K562 (cell line): Measurements from ENCODE around the gene SCN7A. TPM values are rescaled to one million over a fixed set of nuclear protein-coding genes. Genes with fewer than 3 reads are reported as not detected.

Experiments
- ARNT ChIP-seq, 2 experiments: fragments of 450-650 bp; IDR thresholded peaks; 2 replicates each; pipeline ENCODE4 v1.6.1; 2016; ENCODE audit warnings: mild to moderate bottlenecking in 1 of 2
- BRD9 ChIP-seq: fragments of 450-650 bp; IDR thresholded peaks from 2 replicates; pipeline ENCODE4 v1.6.1; 2018; ENCODE audit warnings: low read depth; ENCODE audit not compliant: partially characterized antibody
- CBFA2T2 ChIP-seq: fragments of 450-650 bp; conservative IDR thresholded peaks from 2 replicates; pipeline ENCODE4 v1.6.1; 2017; ENCODE audit warnings: mild to moderate bottlenecking
- LARP7 ChIP-seq: fragments of 450-650 bp; IDR thresholded peaks from 2 replicates; pipeline ENCODE4 v1.6.1; 2016
- NFRKB ChIP-seq: fragments of 450-650 bp; IDR thresholded peaks from 2 replicates; pipeline ENCODE4 v1.6.1; 2016; ENCODE audit warnings: low read depth
- PTRF ChIP-seq: fragments of 450-650 bp; IDR thresholded peaks from 2 replicates; pipeline ENCODE4 v1.6.1; 2016; ENCODE audit warnings: mild to moderate bottlenecking, missing genetic modification characterization, missing compliant biosample characterization
- RAD51 ChIP-seq: fragments of 450-650 bp; IDR thresholded peaks from 2 replicates; pipeline ENCODE4 v1.7.1; 2016; ENCODE audit warnings: low read depth, mild to moderate bottlenecking, borderline replicate concordance
- RBM22 ChIP-seq: fragments of 200-400 bp; formaldehyde crosslinking; IDR thresholded peaks from 2 replicates; pipeline ENCODE4 v1.6.1; 2018; ENCODE audit warnings: low read length, low read depth; ENCODE audit not compliant: poor library complexity, severe bottlenecking
- RCOR1 ChIP-seq, 2 experiments: IDR thresholded peaks; 2 replicates each; pipeline ENCODE4 v1.6.1; 2012; ENCODE audit warnings: low read depth in 2 of 2, low read length in 2 of 2, borderline replicate concordance in 1 of 2, improper control_type of control experiment in 1 of 2
- SAFB ChIP-seq: fragments of 200-400 bp; formaldehyde crosslinking; IDR thresholded peaks from 2 replicates; pipeline ENCODE4 v1.6.1; 2017; ENCODE audit warnings: low read depth, low read length, borderline replicate concordance
- SIN3B ChIP-seq: fragments of 450-650 bp; IDR thresholded peaks from 2 replicates; pipeline ENCODE4 v1.6.1; 2017; ENCODE audit warnings: low read depth, mild to moderate bottlenecking, moderate library complexity
- SPI1 ChIP-seq: IDR thresholded peaks from 2 replicates; pipeline ENCODE4 v1.6.1; 2011; ENCODE audit warnings: low read depth, low read length, control low read depth, borderline replicate concordance
- SRF ChIP-seq, 2 experiments: fragments of 250-450, 450-650 bp in 1 of 2; sonication (Bioruptor Pico) in 1 of 2; sonication (generic) in 1 of 2; formaldehyde crosslinking; IDR thresholded peaks; 2 replicates each; pipeline versions ENCODE4 v1.5.0 to v1.5.1; 2020 to 2022; ENCODE audit warnings: mild to moderate bottlenecking in 1 of 2, missing genetic modification reagents in 1 of 2
- XRCC5 ChIP-seq: fragments of 200-400 bp; formaldehyde crosslinking; IDR thresholded peaks from 2 replicates; pipeline ENCODE4 v1.6.1; 2017; ENCODE audit warnings: low read depth, mild to moderate bottlenecking, low read length
- ZNF12 ChIP-seq: sonication (generic); formaldehyde crosslinking; IDR thresholded peaks from 2 replicates; pipeline ENCODE4 v1.4.0; 2020; ENCODE audit warnings: mild to moderate bottlenecking, missing genetic modification reagents
- ZNF76 ChIP-seq: fragments of 250-450 bp; sonication (Bioruptor Pico); IDR thresholded peaks from 2 replicates; pipeline ENCODE4 v1.4.0; 2020; ENCODE audit warnings: mild to moderate bottlenecking, moderate library complexity, borderline replicate concordance
- polyA plus RNA-seq, 8 experiments: library from polyadenylated mRNA; depleted of rRNA in 4 of 8; stranded (reverse) in 5 of 8; unstranded in 3 of 8; fragments of >200 nt; fragmentation: Nextera tagmentation in 2 of 8; fragmentation: Illumina TruSeq in 1 of 8; extraction: Ambion mirVana in 2 of 8; extraction: Trizol in 1 of 8; gene quantifications; 2 replicates each; pipeline versions ENCODE4 v1.2.1 to v1.2.3, GENCODE V29; 2011 to 2014; ENCODE audit warnings: inconsistent platforms in 1 of 8, missing spikeins in 1 of 8
- total RNA-seq, 7 experiments: library from RNA; depleted of rRNA in 6 of 7; stranded (reverse); fragments of >200 nt in 6 of 7; fragmentation: Illumina TruSeq in 2 of 7; extraction: Trizol in 2 of 7; gene quantifications; 2 replicates each; pipeline versions ENCODE4 v1.2.1 to v1.2.3, GENCODE V29; 2011 to 2021; ENCODE audit warnings: low replicate concordance in 1 of 7
- TF ChIP-seq, protein P1 (sequence below): fragments of 250-450 bp; sonication (Bioruptor Pico); IDR thresholded peaks from 2 replicates; pipeline ENCODE4 v1.8.0; 2022; ENCODE audit warnings: moderate library complexity, mild to moderate bottlenecking, inconsistent platforms
- TF ChIP-seq, protein P2 (sequence below): sonication (generic); IDR thresholded peaks from 2 replicates; pipeline ENCODE4 v1.6.1; 2016
- TF ChIP-seq, protein P3 (sequence below): fragments of 450-650 bp; IDR thresholded peaks from 2 replicates; pipeline ENCODE4 v1.6.1; 2017; ENCODE audit warnings: antibody characterized with exemption
- TF ChIP-seq, protein P4 (sequence below), 2 experiments: fragments of 450-650 bp in 1 of 2; IDR thresholded peaks; 2 replicates each; pipeline ENCODE4 v1.6.1; 2011 to 2017; ENCODE audit warnings: low read depth in 2 of 2, antibody characterized with exemption in 1 of 2, borderline replicate concordance in 1 of 2, low read length in 1 of 2, mild to moderate bottlenecking in 1 of 2, mixed read lengths in 1 of 2; ENCODE audit not compliant: control insufficient read depth in 1 of 2

Gene SCN7A
- total and polyA plus RNA-seq, 9 of the 15 experiments (the other 6 are each of a cell fraction or from before 2014, with no cell fraction given) = under 0.01 to 0.05 (median 0.03) TPM; not detected in 3

DNA sequence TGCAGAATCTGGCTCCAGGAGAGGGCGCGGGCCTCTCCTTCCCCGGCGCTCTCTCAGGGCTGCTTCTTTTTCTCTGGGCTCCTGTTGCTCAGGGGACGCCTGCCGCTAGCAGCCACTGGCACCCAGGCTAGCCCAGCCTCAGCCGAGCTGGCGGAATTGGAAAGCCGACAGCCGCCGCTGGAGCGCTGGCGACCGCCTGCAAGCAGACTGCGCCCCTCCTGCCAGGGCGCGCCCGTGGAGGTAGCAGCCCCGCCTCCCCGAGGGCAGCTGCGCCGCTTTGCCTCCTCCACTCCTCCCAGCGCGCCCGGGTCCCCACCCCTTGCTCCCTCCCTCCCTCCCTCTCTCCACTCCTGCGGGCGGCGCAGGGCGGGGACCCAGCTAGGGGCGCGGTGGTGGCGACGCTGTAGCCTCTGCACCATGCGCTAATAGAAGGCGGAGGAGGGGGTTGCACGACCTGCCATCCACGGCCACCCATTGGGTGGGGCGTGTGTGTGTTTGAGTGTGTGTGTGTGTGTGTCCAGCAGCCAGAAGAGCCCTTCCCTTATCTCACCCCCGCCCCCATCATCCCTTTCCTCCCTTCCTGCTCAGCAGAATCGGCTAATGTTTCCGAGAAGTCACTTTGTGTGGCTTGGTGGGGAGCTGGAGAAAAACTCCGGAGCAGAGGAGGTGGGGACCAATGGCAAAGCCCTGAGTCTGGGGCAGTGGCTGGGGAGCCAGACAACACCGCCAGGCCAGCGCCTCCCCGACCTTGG is 118.1 kb downstream of the SCN7A start, which contains the start of gene SCN9A (continued):
- TF ChIP-seq, protein P1, sequence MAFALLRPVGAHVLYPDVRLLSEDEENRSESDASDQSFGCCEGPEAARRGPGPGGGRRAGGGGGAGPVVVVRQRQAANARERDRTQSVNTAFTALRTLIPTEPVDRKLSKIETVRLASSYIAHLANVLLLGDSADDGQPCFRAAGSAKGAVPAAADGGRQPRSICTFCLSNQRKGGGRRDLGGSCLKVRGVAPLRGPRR (CRISPR knock-in tag) = no peak
- 0 out of 4 replicates have a peak, but pooled peaks of 1 of the 2 experiments have one; percentile 59 for TF ChIP-seq SRF (CRISPR knock-in tag; IDR thresholded peaks at IDR 0.05)
- TF ChIP-seq, protein P2, sequence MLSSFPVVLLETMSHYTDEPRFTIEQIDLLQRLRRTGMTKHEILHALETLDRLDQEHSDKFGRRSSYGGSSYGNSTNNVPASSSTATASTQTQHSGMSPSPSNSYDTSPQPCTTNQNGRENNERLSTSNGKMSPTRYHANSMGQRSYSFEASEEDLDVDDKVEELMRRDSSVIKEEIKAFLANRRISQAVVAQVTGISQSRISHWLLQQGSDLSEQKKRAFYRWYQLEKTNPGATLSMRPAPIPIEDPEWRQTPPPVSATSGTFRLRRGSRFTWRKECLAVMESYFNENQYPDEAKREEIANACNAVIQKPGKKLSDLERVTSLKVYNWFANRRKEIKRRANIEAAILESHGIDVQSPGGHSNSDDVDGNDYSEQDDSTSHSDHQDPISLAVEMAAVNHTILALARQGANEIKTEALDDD = no peak
- no peak; the same call in none of the 2 replicates for TF ChIP-seq NFRKB
- TF ChIP-seq BRD9 = peak; percentile 63
- TF ChIP-seq RCOR1 (IDR thresholded peaks at IDR 0.05; ENCODE audit: borderline replicate concordance in 1 of 2, low read depth in 2 of 2, low read length in 2 of 2) = peak; percentile 76 to 95; a peak in 3 of 4 replicates
- peak; percentile 88 to 97 for TF ChIP-seq ARNT (IDR thresholded peaks at IDR 0.05)
- TF ChIP-seq, protein P3, sequence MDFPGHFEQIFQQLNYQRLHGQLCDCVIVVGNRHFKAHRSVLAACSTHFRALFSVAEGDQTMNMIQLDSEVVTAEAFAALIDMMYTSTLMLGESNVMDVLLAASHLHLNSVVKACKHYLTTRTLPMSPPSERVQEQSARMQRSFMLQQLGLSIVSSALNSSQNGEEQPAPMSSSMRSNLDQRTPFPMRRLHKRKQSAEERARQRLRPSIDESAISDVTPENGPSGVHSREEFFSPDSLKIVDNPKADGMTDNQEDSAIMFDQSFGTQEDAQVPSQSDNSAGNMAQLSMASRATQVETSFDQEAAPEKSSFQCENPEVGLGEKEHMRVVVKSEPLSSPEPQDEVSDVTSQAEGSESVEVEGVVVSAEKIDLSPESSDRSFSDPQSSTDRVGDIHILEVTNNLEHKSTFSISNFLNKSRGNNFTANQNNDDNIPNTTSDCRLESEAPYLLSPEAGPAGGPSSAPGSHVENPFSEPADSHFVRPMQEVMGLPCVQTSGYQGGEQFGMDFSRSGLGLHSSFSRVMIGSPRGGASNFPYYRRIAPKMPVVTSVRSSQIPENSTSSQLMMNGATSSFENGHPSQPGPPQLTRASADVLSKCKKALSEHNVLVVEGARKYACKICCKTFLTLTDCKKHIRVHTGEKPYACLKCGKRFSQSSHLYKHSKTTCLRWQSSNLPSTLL = peak; percentile 78
- TF ChIP-seq RBM22 = no peak
- TF ChIP-seq LARP7 = peak; percentile 81
- no peak for TF ChIP-seq ZNF76 (CRISPR knock-in tag)
- TF ChIP-seq, protein P4, sequence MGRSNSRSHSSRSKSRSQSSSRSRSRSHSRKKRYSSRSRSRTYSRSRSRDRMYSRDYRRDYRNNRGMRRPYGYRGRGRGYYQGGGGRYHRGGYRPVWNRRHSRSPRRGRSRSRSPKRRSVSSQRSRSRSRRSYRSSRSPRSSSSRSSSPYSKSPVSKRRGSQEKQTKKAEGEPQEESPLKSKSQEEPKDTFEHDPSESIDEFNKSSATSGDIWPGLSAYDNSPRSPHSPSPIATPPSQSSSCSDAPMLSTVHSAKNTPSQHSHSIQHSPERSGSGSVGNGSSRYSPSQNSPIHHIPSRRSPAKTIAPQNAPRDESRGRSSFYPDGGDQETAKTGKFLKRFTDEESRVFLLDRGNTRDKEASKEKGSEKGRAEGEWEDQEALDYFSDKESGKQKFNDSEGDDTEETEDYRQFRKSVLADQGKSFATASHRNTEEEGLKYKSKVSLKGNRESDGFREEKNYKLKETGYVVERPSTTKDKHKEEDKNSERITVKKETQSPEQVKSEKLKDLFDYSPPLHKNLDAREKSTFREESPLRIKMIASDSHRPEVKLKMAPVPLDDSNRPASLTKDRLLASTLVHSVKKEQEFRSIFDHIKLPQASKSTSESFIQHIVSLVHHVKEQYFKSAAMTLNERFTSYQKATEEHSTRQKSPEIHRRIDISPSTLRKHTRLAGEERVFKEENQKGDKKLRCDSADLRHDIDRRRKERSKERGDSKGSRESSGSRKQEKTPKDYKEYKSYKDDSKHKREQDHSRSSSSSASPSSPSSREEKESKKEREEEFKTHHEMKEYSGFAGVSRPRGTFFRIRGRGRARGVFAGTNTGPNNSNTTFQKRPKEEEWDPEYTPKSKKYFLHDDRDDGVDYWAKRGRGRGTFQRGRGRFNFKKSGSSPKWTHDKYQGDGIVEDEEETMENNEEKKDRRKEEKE (IDR thresholded peaks at IDR 0.05; ENCODE audit: borderline replicate concordance in 1 of 2, control insufficient read depth in 1 of 2, low read depth in 2 of 2, low read length in 1 of 2) = no peak
- TF ChIP-seq RAD51 = no peak; the same call in 1 of the 2 replicates
- TF ChIP-seq PTRF (tag) = no peak
- TF ChIP-seq CBFA2T2 = peak; percentile 54; the same call in 1 of the 2 replicates
- TF ChIP-seq SIN3B = no peak
- TF ChIP-seq SAFB = peak; percentile 55; the same call in 1 of the 2 replicates
- no peak for TF ChIP-seq ZNF12 (CRISPR knock-in tag)
- TF ChIP-seq XRCC5 = peak; percentile 43; the same call in 1 of the 2 replicates
- no peak for TF ChIP-seq SPI1
